ENCODE measurements around the gene ASTN2. TPM values are rescaled to one million over a fixed set of nuclear protein-coding genes. Genes with fewer than 3 reads are reported as not detected.

Gene ASTN2
- total and polyA plus RNA-seq, 2 donors = 3.1 to 10.2 TPM

GRCh38 chr9:116721944-116722343 is 692.9 kb downstream of the ASTN2 start:
- WGBS = 91% methylated on average over 2 of the region's 2 CpGs
- DNase-seq (ENCODE audit: extremely low spot score) = no peak
- Histone ChIP-seq H3K4me3 (ENCODE audit: low read depth, low read length) (no peak overlapping the region), H3K4me1 (ENCODE audit: insufficient read depth) (no peaks in the 10 kb centered on the region), H3K27ac (ENCODE audit: low read depth) (no peak overlapping the region), H3K36me3 (ENCODE audit: insufficient read depth) (no peaks in the 10 kb centered on the region)

GRCh38 chr9:116721411-116721810 is 693.4 kb downstream of the ASTN2 start:
- DNase-seq (ENCODE audit: extremely low spot score) = no peak
- 96% methylated on average over 3 of the region's 3 CpGs for WGBS
- Histone ChIP-seq H3K36me3 (ENCODE audit: insufficient read depth) (no peaks in the 10 kb centered on the region), H3K4me1 (ENCODE audit: insufficient read depth) (no peaks in the 10 kb centered on the region), H3K4me3 (ENCODE audit: low read depth, low read length) (no peak overlapping the region), H3K27ac (ENCODE audit: low read depth) (no peak overlapping the region)

GRCh38 chr9:116720111-116720510 is 694.7 kb downstream of the ASTN2 start:
- no peaks in the 10 kb centered on the region for H3K4me1 ChIP-seq (ENCODE audit: insufficient read depth)
- no peak overlapping the region for H3K4me3 ChIP-seq (ENCODE audit: low read depth, low read length)
- no peaks in the 10 kb centered on the region for H3K36me3 ChIP-seq (ENCODE audit: insufficient read depth)
- WGBS = 74% methylated on average over 2 of the region's 2 CpGs
- no peak for DNase-seq (ENCODE audit: extremely low spot score)
- no peak overlapping the region for H3K27ac ChIP-seq (ENCODE audit: low read depth)

GRCh38 chr9:116718111-116718510 is 696.7 kb downstream of the ASTN2 start:
- Histone ChIP-seq H3K4me1 (ENCODE audit: insufficient read depth) (no peaks in the 10 kb centered on the region), H3K27ac (ENCODE audit: low read depth) (no peak overlapping the region), H3K4me3 (ENCODE audit: low read depth, low read length) (no peak overlapping the region), H3K36me3 (ENCODE audit: insufficient read depth) (no peaks in the 10 kb centered on the region)
- no peak for DNase-seq (ENCODE audit: extremely low spot score)
- 90% methylated on average over 4 of the region's 4 CpGs for WGBS

GRCh38 chr9:116717150-116717549 is 697.7 kb downstream of the ASTN2 start:
- no peak for DNase-seq (ENCODE audit: extremely low spot score)
- H3K4me3 ChIP-seq (ENCODE audit: low read depth, low read length) = no peak overlapping the region
- H3K4me1 ChIP-seq (ENCODE audit: insufficient read depth) = no peaks in the 10 kb centered on the region
- WGBS = 39% methylated on average over 7 of the region's 7 CpGs
- no peaks in the 10 kb centered on the region for H3K36me3 ChIP-seq (ENCODE audit: insufficient read depth)
- no peak overlapping the region for H3K27ac ChIP-seq (ENCODE audit: low read depth)

- H3K36me3 ChIP-seq (ENCODE audit: insufficient read depth) = no peaks in the 10 kb centered on the region
- H3K4me3 ChIP-seq (ENCODE audit: low read depth, low read length) = no peak overlapping the region
- H3K27ac ChIP-seq (ENCODE audit: low read depth) = no peak overlapping the region
- H3K4me1 ChIP-seq (ENCODE audit: insufficient read depth) = no peaks in the 10 kb centered on the region
- DNase-seq (ENCODE audit: extremely low spot score) = no peak
Observed at GRCh38 chr9:116716438-116716837, 698.4 kb downstream of the ASTN2 start.

- no peak for DNase-seq (ENCODE audit: extremely low spot score)
- H3K27ac ChIP-seq (ENCODE audit: low read depth) = no peak overlapping the region
- H3K4me1 ChIP-seq (ENCODE audit: insufficient read depth) = no peaks in the 10 kb centered on the region
- no peaks in the 10 kb centered on the region for H3K36me3 ChIP-seq (ENCODE audit: insufficient read depth)
- H3K4me3 ChIP-seq (ENCODE audit: low read depth, low read length) = no peak overlapping the region
- WGBS = 96% methylated on average over 1 of the region's 1 CpG
Observed at GRCh38 chr9:116715751-116716150, 699.1 kb downstream of the ASTN2 start.

- no peak overlapping the region for H3K27ac ChIP-seq (ENCODE audit: low read depth)
- WGBS = 68% methylated on average over 4 of the region's 4 CpGs
- peaks cover 2% of the 10 kb centered on the region for H3K4me1 ChIP-seq (ENCODE audit: insufficient read depth)
- H3K36me3 ChIP-seq (ENCODE audit: insufficient read depth) = no peaks in the 10 kb centered on the region
- no peak for DNase-seq (ENCODE audit: extremely low spot score)
- H3K4me3 ChIP-seq (ENCODE audit: low read depth, low read length) = no peak overlapping the region
Observed at GRCh38 chr9:116713271-116713670, 701.6 kb downstream of the ASTN2 start.

GRCh38 chr9:116712781-116713180 is 702.1 kb downstream of the ASTN2 start:
- Histone ChIP-seq H3K36me3 (ENCODE audit: insufficient read depth) (no peaks in the 10 kb centered on the region), H3K27ac (ENCODE audit: low read depth) (no peak overlapping the region), H3K4me1 (ENCODE audit: insufficient read depth) (peaks cover 2% of the 10 kb centered on the region), H3K4me3 (ENCODE audit: low read depth, low read length) (no peak overlapping the region)
- no peak for DNase-seq (ENCODE audit: extremely low spot score)
- WGBS = 71% methylated on average over 3 of the region's 3 CpGs

GRCh38 chr9:116706310-116707290 is 708.3 kb downstream of the ASTN2 start:
- peaks cover 2% of the 10 kb centered on the region for H3K4me1 ChIP-seq (ENCODE audit: insufficient read depth)
- WGBS = 85% methylated on average over 8 of the region's 8 CpGs
- H3K27ac ChIP-seq (ENCODE audit: low read depth) = no peak overlapping the region
- no peak overlapping the region for H3K4me3 ChIP-seq (ENCODE audit: low read depth, low read length)
- no peak for DNase-seq (ENCODE audit: extremely low spot score)
- no peaks in the 10 kb centered on the region for H3K36me3 ChIP-seq (ENCODE audit: insufficient read depth)

GRCh38 chr9:116705531-116705930 is 709.3 kb downstream of the ASTN2 start:
- H3K36me3 ChIP-seq (ENCODE audit: insufficient read depth) = no peaks in the 10 kb centered on the region
- H3K4me1 ChIP-seq (ENCODE audit: insufficient read depth) = peaks cover 2% of the 10 kb centered on the region
- DNase-seq (ENCODE audit: extremely low spot score) = no peak
- H3K27ac ChIP-seq (ENCODE audit: low read depth) = no peak overlapping the region
- WGBS = 28% methylated on average over 1 of the region's 1 CpG
- H3K4me3 ChIP-seq (ENCODE audit: low read depth, low read length) = no peak overlapping the region

GRCh38 chr9:116704470-116704869 is 710.4 kb downstream of the ASTN2 start:
- no peak for DNase-seq (ENCODE audit: extremely low spot score)
- H3K27ac ChIP-seq (ENCODE audit: low read depth) = no peak overlapping the region
- H3K36me3 ChIP-seq (ENCODE audit: insufficient read depth) = no peaks in the 10 kb centered on the region
- peaks cover 2% of the 10 kb centered on the region for H3K4me1 ChIP-seq (ENCODE audit: insufficient read depth)
- no peak overlapping the region for H3K4me3 ChIP-seq (ENCODE audit: low read depth, low read length)

GRCh38 chr9:116703634-116704033 is 711.2 kb downstream of the ASTN2 start:
- H3K4me3 ChIP-seq (ENCODE audit: low read depth, low read length) = no peak overlapping the region
- no peak for DNase-seq (ENCODE audit: extremely low spot score)
- H3K27ac ChIP-seq (ENCODE audit: low read depth) = no peak overlapping the region
- WGBS = 88% methylated on average over 3 of the region's 3 CpGs
- no peaks in the 10 kb centered on the region for H3K4me1 ChIP-seq (ENCODE audit: insufficient read depth)
- H3K36me3 ChIP-seq (ENCODE audit: insufficient read depth) = peaks cover under 1% of the 10 kb centered on the region

- Histone ChIP-seq H3K36me3 (ENCODE audit: insufficient read depth) (peaks cover 6% of the 10 kb centered on the region), H3K4me1 (ENCODE audit: insufficient read depth) (no peaks in the 10 kb centered on the region), H3K27ac (ENCODE audit: low read depth) (no peak overlapping the region), H3K4me3 (ENCODE audit: low read depth, low read length) (no peak overlapping the region)
- DNase-seq (ENCODE audit: extremely low spot score) = no peak
- WGBS = 72% methylated on average over 2 of the region's 2 CpGs
Observed at GRCh38 chr9:116701940-116702642, 712.8 kb downstream of the ASTN2 start.

All from urinary bladder (tissue), 4 donors.